Stimulated activated naive CD8-positive, alpha-beta T cell treated with anti-CD3 and anti-CD28 coated beads, Interleukin-15, amount 100 ng/mL, for 72 hours (primary cell): ENCODE results near the gene UQCRC2.
A peak's percentile ranks its signal among the peaks of the same experiment; 100 is the strongest.
"Not testable (repeated sequence)": the region's sequence is repeated elsewhere in the genome, so short reads cannot be mapped to it uniquely, and the experiment has no call there.

Experiments
- ATAC-seq: fragments of 150-1000 bp; cut with Tn5 transposase; 2 replicates; pipeline ENCODE4 v1.10.0; 2021; ENCODE audit warnings: mild to moderate bottlenecking, moderate library complexity
- DNase-seq, 2 donors: peaks; one replicate each; pipeline ENCODE4 v3.0.0; 2021 to 2022
- H3K27ac Mint-ChIP-seq, 2 donors: one replicate each; pipeline ENCODE4 v1.8.0; 2022; ENCODE audit warnings: mild to moderate bottlenecking in 2 of 2, mixed read lengths in 2 of 2, moderate library complexity in 2 of 2
- H3K27me3 Mint-ChIP-seq: one replicate; pipeline ENCODE4 v1.8.0; 2022; ENCODE audit warnings: mixed read lengths
- H3K4me1 Mint-ChIP-seq: one replicate; pipeline ENCODE4 v1.8.0; 2022; ENCODE audit warnings: mild to moderate bottlenecking, mixed read lengths
- H3K4me3 Mint-ChIP-seq, 2 donors: one replicate each; pipeline ENCODE4 v1.8.0; 2022; ENCODE audit warnings: mild to moderate bottlenecking in 2 of 2, mixed read lengths in 2 of 2, moderate library complexity in 1 of 2
- H3K9me3 Mint-ChIP-seq, 2 donors: one replicate each; pipeline ENCODE4 v1.8.0; 2022; ENCODE audit warnings: mixed read lengths in 2 of 2

The UQCRC2 gene

GRCh38 chr16:22013486-22013885, 60.3 kb downstream of the UQCRC2 start:
- H3K4me1 Mint-ChIP-seq, result peaks cover 84% of the 10 kb centered on the region

GRCh38 chr16:22014271-22014873, 61.2 kb downstream of the UQCRC2 start:
- Mint-ChIP-seq H3K4me3 (no peak overlapping the region), H3K4me1 (peaks cover 84% of the 10 kb centered on the region)
- ATAC-seq, result no peak

More at GRCh38 chr16:22013486-22013885, 60.3 kb downstream of the UQCRC2 start:
- Mint-ChIP-seq H3K27me3 (no peaks in the 10 kb centered on the region), H3K27ac (no peak overlapping the region), H3K9me3 (no peaks in the 10 kb centered on the region), H3K4me3 (peak overlapping the region in 1 of 2 donors; percentile 23)
- DNase-seq, result no peak
- ATAC-seq, result no peak

GRCh38 chr16:22016927-22017326, 63.8 kb downstream of the UQCRC2 start:
- no peak overlapping the region for H3K4me3 Mint-ChIP-seq
- ATAC-seq (no peak), DNase-seq (no peak)
- peaks cover 69% of the 10 kb centered on the region for H3K4me1 Mint-ChIP-seq
- no peak overlapping the region for H3K27ac Mint-ChIP-seq
- no peaks in the 10 kb centered on the region for H3K27me3 Mint-ChIP-seq
- no peaks in the 10 kb centered on the region for H3K9me3 Mint-ChIP-seq

More at GRCh38 chr16:22014271-22014873, 61.2 kb downstream of the UQCRC2 start:
- Mint-ChIP-seq H3K27me3 (no peaks in the 10 kb centered on the region), H3K9me3 (no peaks in the 10 kb centered on the region), H3K27ac (no peak overlapping the region)
- no peak for DNase-seq

GRCh38 chr16:22018559-22018958, 65.4 kb downstream of the UQCRC2 start:
- no peak overlapping the region for H3K27ac Mint-ChIP-seq
- no peaks in the 10 kb centered on the region for H3K27me3 Mint-ChIP-seq
- no peaks in the 10 kb centered on the region for H3K9me3 Mint-ChIP-seq
- DNase-seq (no peak), ATAC-seq (no peak)
- H3K4me3 Mint-ChIP-seq, result no peak overlapping the region
- peaks cover 60% of the 10 kb centered on the region for H3K4me1 Mint-ChIP-seq

GRCh38 chr16:22022151-22022550, 69.0 kb downstream of the UQCRC2 start:
- H3K27ac Mint-ChIP-seq, result no peak overlapping the region
- no peak overlapping the region for H3K4me3 Mint-ChIP-seq
- ATAC-seq (no peak), DNase-seq (no peak)
- H3K27me3 Mint-ChIP-seq, result no peaks in the 10 kb centered on the region
- H3K4me1 Mint-ChIP-seq, result peaks cover 42% of the 10 kb centered on the region
- H3K9me3 Mint-ChIP-seq, result no peaks in the 10 kb centered on the region

- H3K4me3 Mint-ChIP-seq, result no peak overlapping the region
- peaks cover 34% of the 10 kb centered on the region for H3K4me1 Mint-ChIP-seq
- H3K9me3 Mint-ChIP-seq, result no peaks in the 10 kb centered on the region
- H3K27ac Mint-ChIP-seq, result no peak overlapping the region
- ATAC-seq (no peak), DNase-seq (no peak)
- H3K27me3 Mint-ChIP-seq, result no peaks in the 10 kb centered on the region
Measured at GRCh38 chr16:22023505-22023904, 70.3 kb downstream of the UQCRC2 start.

GRCh38 chr16:22024785-22025184, 71.6 kb downstream of the UQCRC2 start:
- H3K27ac Mint-ChIP-seq, H3K4me3 Mint-ChIP-seq, H3K9me3 Mint-ChIP-seq, DNase-seq, ATAC-seq, H3K27me3 Mint-ChIP-seq: not testable (repeated sequence)
- peaks cover 29% of the 10 kb centered on the region for H3K4me1 Mint-ChIP-seq

GRCh38 chr16:22027633-22028032, 74.5 kb downstream of the UQCRC2 start:
- ATAC-seq, result no peak
- no peaks in the 10 kb centered on the region for H3K27me3 Mint-ChIP-seq
- no peak overlapping the region for H3K27ac Mint-ChIP-seq
- H3K4me1 Mint-ChIP-seq, result peaks cover 41% of the 10 kb centered on the region
- no peak for DNase-seq
- no peak overlapping the region for H3K4me3 Mint-ChIP-seq
- H3K9me3 Mint-ChIP-seq, result no peaks in the 10 kb centered on the region

GRCh38 chr16:22029632-22030031, 76.5 kb downstream of the UQCRC2 start:
- ATAC-seq, result no peak
- no peak overlapping the region for H3K27ac Mint-ChIP-seq
- H3K27me3 Mint-ChIP-seq, result no peaks in the 10 kb centered on the region
- H3K4me1 Mint-ChIP-seq, result peaks cover 48% of the 10 kb centered on the region
- no peak for DNase-seq
- no peaks in the 10 kb centered on the region for H3K9me3 Mint-ChIP-seq
- no peak overlapping the region for H3K4me3 Mint-ChIP-seq

GRCh38 chr16:22030087-22030812, 77.1 kb downstream of the UQCRC2 start:
- H3K4me1 Mint-ChIP-seq, result peaks cover 54% of the 10 kb centered on the region
- H3K27ac Mint-ChIP-seq, result no peak overlapping the region
- DNase-seq, result no peak
- H3K9me3 Mint-ChIP-seq, result no peaks in the 10 kb centered on the region
- H3K27me3 Mint-ChIP-seq, result no peaks in the 10 kb centered on the region
- H3K4me3 Mint-ChIP-seq, result no peak overlapping the region
- ATAC-seq, result no peak

GRCh38 chr16:22031483-22032083, 78.4 kb downstream of the UQCRC2 start:
- H3K4me1 Mint-ChIP-seq, result peaks cover 55% of the 10 kb centered on the region
- H3K9me3 Mint-ChIP-seq, result no peaks in the 10 kb centered on the region
- H3K27ac Mint-ChIP-seq, result peak overlapping the region in 1 of 2 donors; percentile 13
- ATAC-seq (peak; percentile 45), DNase-seq (no peak)
- H3K4me3 Mint-ChIP-seq, result no peak overlapping the region
- H3K27me3 Mint-ChIP-seq, result no peaks in the 10 kb centered on the region
